K562 (cell line): ENCODE results near the gene UGT1A10. TPM values are rescaled to one million over a fixed set of nuclear protein-coding genes. Genes with fewer than 3 reads are reported as not detected.

Source experiments
- ATAC-seq: fragments of 200-7000 bp; cut with Tn5 transposase; 3 replicates; pipeline ENCODE4 v1.9.1; 2020; ENCODE audit warnings: moderate library complexity
- BruUV-seq: library from RNA; stranded (reverse); fragments of 400-500 nt; replicated peaks from 2 replicates; lab custom pipeline; 2021; lab: Mats Ljungman, UMichigan
- CTCF ChIA-PET: fragments of 300-600 bp; formaldehyde crosslinking; extraction: SDS; loops from one replicate; lab custom pipeline; 2021; ENCODE audit warnings: low intra/inter-chr PET ratio; lab: Yijun Ruan, JAX
- POLR2A ChIA-PET: fragments of 300-600, 350-650 bp; sonication (Branson Sonifier 250); formaldehyde crosslinking; extraction: SDS; loops from one replicate; lab custom pipeline; 2021; ENCODE audit warnings: antibody characterized with exemption, inconsistent platforms; lab: Yijun Ruan, JAX
- DNase-seq, 4 experiments: peaks; one replicate each; pipeline versions ENCODE4 v3.0.0 to v3.0.0-alpha.2; 2011 to 2018; ENCODE audit warnings: low spot score in 3 of 4, mixed read lengths in 3 of 4; ENCODE audit errors: extremely low read depth in 1 of 4
- FAIRE-seq: peaks from 2 replicates; lab custom pipeline; 2011; peaks lifted over from hg19 to GRCh38; lab: Jason Lieb, UNC
- H2AFZ ChIP-seq: 2 replicates; pipeline ENCODE4 v1.6.0; 2011; ENCODE audit warnings: low read depth, low read length, control low read depth, inconsistent platforms
- H3K27ac ChIP-seq: fragments of 200-600 bp; 3 replicates; pipeline ENCODE4 v1.8.0; 2011; ENCODE audit warnings: low read depth, mild to moderate bottlenecking, control low read depth, inconsistent platforms, low read length, moderate library complexity, mixed read lengths; ENCODE audit errors: extremely low read depth
- H3K27me3 ChIP-seq, 2 experiments: fragments of 300-600 bp in 1 of 2; 2 replicates in 1 of 2; 3 replicates in 1 of 2; pipeline versions ENCODE4 v1.6.0 to v1.8.0; 2011; ENCODE audit warnings: inconsistent platforms in 2 of 2, low read length in 2 of 2, mild to moderate bottlenecking in 1 of 2, mixed read lengths in 1 of 2, moderate library complexity in 1 of 2; ENCODE audit not compliant: control insufficient read depth in 2 of 2, insufficient read depth in 2 of 2
- H3K36me3 ChIP-seq: fragments of 300-600 bp; 3 replicates; pipeline ENCODE4 v1.8.0; 2011; ENCODE audit warnings: mild to moderate bottlenecking, low read length, inconsistent platforms; ENCODE audit not compliant: control insufficient read depth, insufficient read depth
- H3K4me1 ChIP-seq, 2 experiments: fragments of 200-600 bp in 1 of 2; replicated peaks in 1 of 2; 2 replicates in 1 of 2; 3 replicates in 1 of 2; pipeline versions ENCODE4 v1.5.1 to v1.8.0; 2011; ENCODE audit warnings: inconsistent platforms in 2 of 2, low read length in 2 of 2, mild to moderate bottlenecking in 1 of 2, mixed read lengths in 1 of 2, moderate library complexity in 1 of 2; ENCODE audit not compliant: control insufficient read depth in 2 of 2, insufficient read depth in 2 of 2
- H3K4me2 ChIP-seq: 2 replicates; pipeline ENCODE4 v1.6.1; 2011; ENCODE audit warnings: low read length, control low read depth, inconsistent platforms, mixed read lengths; ENCODE audit not compliant: insufficient read depth
- H3K4me3 ChIP-seq: fragments of 200-600 bp; sonication (generic), shearing (Covaris generic); 2 replicates; pipeline ENCODE4 v1.5.1; 2016; ENCODE audit warnings: control low read depth, inconsistent platforms
- H3K79me2 ChIP-seq: fragments of 200-600 bp; 3 replicates; pipeline ENCODE4 v1.8.0; 2011; ENCODE audit warnings: low read length, inconsistent platforms; ENCODE audit not compliant: control insufficient read depth, insufficient read depth
- H3K9ac ChIP-seq, 2 experiments: 2 replicates each; pipeline versions ENCODE4 v1.6.0 to v1.6.1; 2011; ENCODE audit warnings: low read depth in 2 of 2, low read length in 2 of 2, control low read depth in 1 of 2, inconsistent platforms in 1 of 2, mild to moderate bottlenecking in 1 of 2, mixed read lengths in 1 of 2; ENCODE audit not compliant: insufficient read depth in 1 of 2
- H3K9me1 ChIP-seq: one replicate; pipeline ENCODE4 v1.6.0; 2011; ENCODE audit warnings: inconsistent platforms, mild to moderate bottlenecking, low read length, moderate library complexity; ENCODE audit not compliant: control insufficient read depth, insufficient read depth
- H3K9me3 ChIP-seq: replicated peaks from 2 replicates; pipeline ENCODE4 v1.5.1; 2011; ENCODE audit warnings: low read depth, low read length, inconsistent platforms; ENCODE audit not compliant: control insufficient read depth, insufficient read depth
- H4K20me1 ChIP-seq: replicated peaks from 2 replicates; pipeline ENCODE4 v1.6.1; 2011; ENCODE audit warnings: low read length, inconsistent platforms, mixed read lengths; ENCODE audit not compliant: control insufficient read depth, insufficient read depth
- DMBX1 ChIP-seq: fragments of 250-450 bp; sonication (Bioruptor Pico); IDR thresholded peaks from 2 replicates; pipeline ENCODE4 v1.8.0; 2022; ENCODE audit warnings: inconsistent platforms, mild to moderate bottlenecking, moderate library complexity, borderline replicate concordance
- PML ChIP-seq: IDR thresholded peaks from 2 replicates; pipeline ENCODE4 v1.6.1; 2012; ENCODE audit warnings: low read length, inconsistent platforms
- POLR3A ChIP-seq: IDR thresholded peaks from 2 replicates; pipeline ENCODE4 v1.6.1; 2011; ENCODE audit warnings: borderline replicate concordance, mild to moderate bottlenecking, moderate library complexity; ENCODE audit not compliant: insufficient read length, insufficient read depth; ENCODE audit errors: extremely low read depth
- POU5F1 ChIP-seq: fragments of 150-350 bp; IDR thresholded peaks from 2 replicates; pipeline ENCODE4 v1.6.1; 2014; ENCODE audit warnings: borderline replicate concordance, low read length, low read depth, mild to moderate bottlenecking; ENCODE audit not compliant: partially characterized antibody
- STAT5B ChIP-seq: fragments of 250-450 bp; sonication (Bioruptor Pico); IDR thresholded peaks from 2 replicates; pipeline ENCODE4 v1.8.0; 2021; ENCODE audit warnings: mild to moderate bottlenecking, inconsistent platforms
- ZNF232 ChIP-seq: sonication (generic); formaldehyde crosslinking; IDR thresholded peaks from 2 replicates; pipeline ENCODE4 v1.8.0; 2022; ENCODE audit warnings: mild to moderate bottlenecking, missing genetic modification reagents
- WGBS: fragments of 100-300 bp; shearing (Covaris generic); methylation state at CpG from one replicate; pipeline ENCODE4 v1.1.6; 2016; ENCODE audit warnings: low coverage, mixed read lengths; ENCODE audit not compliant: insufficient coverage; ENCODE audit errors: missing lambda C conversion rate; 5-methylcytosine and 5-hydroxymethylcytosine counted together
- in situ Hi-C: fragments of 300-500 bp; cut with MboI; formaldehyde crosslinking; loops from 4 replicates; pipeline ENCODE4 v1.15.0; 2018; ENCODE audit warnings: inconsistent platforms, mixed read lengths
- intact Hi-C: fragments of 100-400 bp; cut with micrococcal nuclease; formaldehyde crosslinking; loops from 2 replicates; pipeline ENCODE4 v1.14.2; 2022
- polyA plus RNA-seq, 8 experiments: library from polyadenylated mRNA; depleted of rRNA in 4 of 8; stranded (reverse) in 5 of 8; unstranded in 3 of 8; fragments of >200 nt; fragmentation: Nextera tagmentation in 2 of 8; fragmentation: Illumina TruSeq in 1 of 8; extraction: Ambion mirVana in 2 of 8; extraction: Trizol in 1 of 8; gene quantifications; 2 replicates each; pipeline versions ENCODE4 v1.2.1 to v1.2.3, GENCODE V29; 2011 to 2014; ENCODE audit warnings: inconsistent platforms in 1 of 8, missing spikeins in 1 of 8
- total RNA-seq, 7 experiments: library from RNA; depleted of rRNA in 6 of 7; stranded (reverse); fragments of >200 nt in 6 of 7; fragmentation: Illumina TruSeq in 2 of 7; extraction: Trizol in 2 of 7; gene quantifications; 2 replicates each; pipeline versions ENCODE4 v1.2.1 to v1.2.3, GENCODE V29; 2011 to 2021; ENCODE audit warnings: low replicate concordance in 1 of 7

The UGT1A10 gene
- total and polyA plus RNA-seq, 9 of the 15 experiments (the other 6 are each of a cell fraction or from before 2014, with no cell fraction given), result not detected

- Histone ChIP-seq H3K9me1 (no peaks in the 10 kb centered on the region), H4K20me1 (no peaks in the 10 kb centered on the region), H3K27me3 (peaks cover 0 to 13% of the 10 kb centered on the region in 2 experiments; a peak in 3 of 5 replicates), H3K9me3 (no peaks in the 10 kb centered on the region), H3K4me3 (no peak overlapping the region), H2AFZ (no peak overlapping the region), H3K79me2 (no peaks in the 10 kb centered on the region), H3K9ac (no peak overlapping the region), H3K4me2 (no peak overlapping the region), H3K27ac (no peak overlapping the region), H3K36me3 (no peaks in the 10 kb centered on the region), H3K4me1 (no peaks in the 10 kb centered on the region)
- FAIRE-seq, result no peak
- no peak for ATAC-seq
- intact Hi-C loops, result no loop called here
- ChIA-PET POLR2A (no interaction called here), CTCF (no interaction called here)
- DNase-seq, result no peak
- TF ChIP-seq POU5F1, result no peak
- no peak for TF ChIP-seq PML
- TF ChIP-seq DMBX1 (CRISPR knock-in tag), result no peak
- TF ChIP-seq ZNF232 (CRISPR knock-in tag), result no peak
- TF ChIP-seq POLR3A, result no peak
- BruUV-seq, result no TSS peak
- WGBS, result 4% methylated on average over 5 of the region's 5 CpGs
- in situ Hi-C loops, result no loop called here
These were observed 136.3 kb downstream of the UGT1A10 start for GRCh38 chr2:233772583-233772982.

- Histone ChIP-seq H3K9me1 (no peaks in the 10 kb centered on the region), H4K20me1 (no peaks in the 10 kb centered on the region), H3K4me2 (no peak overlapping the region), H3K79me2 (no peaks in the 10 kb centered on the region), H3K36me3 (no peaks in the 10 kb centered on the region), H2AFZ (no peak overlapping the region), H3K4me1 (no peaks in the 10 kb centered on the region), H3K27ac (no peak overlapping the region), H3K9ac (no peak overlapping the region), H3K27me3 (peaks cover 0 to 13% of the 10 kb centered on the region in 2 experiments; a peak in 2 of 5 replicates), H3K9me3 (no peaks in the 10 kb centered on the region), H3K4me3 (no peak overlapping the region)
- WGBS, result 5% methylated on average over 4 of the region's 5 CpGs
- POLR2A ChIA-PET, result no interaction called here
- CTCF ChIA-PET, result no interaction called here
- in situ Hi-C loops (no loop called here), intact Hi-C loops (no loop called here)
- no peak for TF ChIP-seq STAT5B (CRISPR knock-in tag)
- no TSS peak for BruUV-seq
- DNase-seq (no peak), ATAC-seq (no peak), FAIRE-seq (no peak)
These were observed 137.6 kb downstream of the UGT1A10 start for GRCh38 chr2:233773854-233774253.
